IPS-18c (cell line): Measurements from ENCODE around the gene CDHR5.
"Not testable (repeated sequence)": the region's sequence is repeated elsewhere in the genome, so short reads cannot be mapped to it uniquely, and the experiment has no call there.

Experiments
- H3K4me3 ChIP-seq: 2 replicates; pipeline ENCODE4 v1.7.0; 2013; ENCODE audit warnings: low read depth, mild to moderate bottlenecking, low read length, moderate library complexity; ENCODE audit not compliant: insufficient read depth
- H3K9me3 ChIP-seq: one replicate; pipeline ENCODE4 v1.6.1; 2013; ENCODE audit warnings: mild to moderate bottlenecking, low read length, moderate library complexity; ENCODE audit not compliant: control insufficient read depth, insufficient read depth

CDHR5 gene

GRCh38 chr11:581752-582151, 43.0 kb downstream of the CDHR5 start:
- H3K9me3 ChIP-seq, result no peaks in the 10 kb centered on the region

DNA sequence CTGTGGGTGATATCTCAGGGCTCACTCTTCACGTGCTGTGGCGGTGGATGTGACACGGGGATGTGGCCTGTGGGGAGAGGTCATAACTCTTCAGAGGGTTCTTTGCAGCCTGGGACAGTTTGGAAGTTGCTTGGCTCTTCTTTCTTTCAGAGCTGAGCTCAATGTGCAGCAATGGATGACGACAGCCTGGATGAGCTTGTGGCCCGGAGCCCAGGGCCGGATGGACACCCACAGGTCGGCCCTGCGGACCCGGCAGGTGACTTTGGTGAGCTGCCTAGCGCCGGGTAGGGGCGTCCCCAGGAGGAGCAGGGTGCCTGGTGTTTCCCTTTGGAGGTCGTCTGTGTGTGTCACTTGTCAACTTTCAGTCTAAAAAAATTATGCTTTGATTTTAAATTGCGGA, 43.4 kb downstream of the CDHR5 start:
- H3K4me3 ChIP-seq, result no peak overlapping the region
- H3K9me3 ChIP-seq, result no peaks in the 10 kb centered on the region

More at GRCh38 chr11:581752-582151, 43.0 kb downstream of the CDHR5 start:
- H3K4me3 ChIP-seq, result no peak overlapping the region

DNA sequence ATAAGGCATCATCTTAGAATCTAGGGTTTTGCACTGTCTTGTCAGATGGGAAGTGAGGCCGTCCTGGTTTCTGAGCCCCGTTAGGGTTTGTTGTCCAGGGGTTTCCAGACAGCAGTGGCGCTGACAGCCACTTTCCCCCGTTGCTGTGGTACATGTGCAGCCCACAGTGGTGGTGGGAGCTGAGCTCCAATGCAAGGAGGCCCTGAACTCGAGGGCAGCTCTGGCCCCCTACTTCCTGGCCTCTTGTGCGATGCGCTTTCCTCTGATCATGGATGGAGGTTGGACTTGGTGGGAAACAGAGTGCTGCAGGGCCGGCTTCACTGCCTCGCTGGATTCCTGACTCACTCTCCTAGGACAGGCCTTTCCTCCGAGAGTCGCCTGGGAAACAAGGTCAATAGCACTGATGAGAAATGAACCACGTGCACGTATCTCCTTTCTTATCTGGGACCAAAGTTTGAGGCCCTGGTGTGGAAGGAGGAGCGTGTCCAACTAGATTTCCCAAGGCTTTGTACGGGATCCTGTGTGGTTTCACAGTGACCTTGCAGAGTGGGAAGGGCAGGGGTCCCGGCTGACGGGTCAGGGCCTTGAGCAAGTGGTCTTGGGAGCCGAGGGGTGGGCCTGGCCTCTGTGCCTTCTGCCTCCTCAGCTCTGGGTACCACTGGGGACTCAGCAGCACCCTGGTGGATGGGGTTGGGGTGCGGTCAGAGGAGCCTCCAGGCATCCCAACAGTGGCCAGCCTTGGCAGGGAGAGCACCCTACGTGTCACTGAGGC, 44.7 kb downstream of the CDHR5 start:
- Histone ChIP-seq H3K4me3 (no peak overlapping the region), H3K9me3 (no peaks in the 10 kb centered on the region)

- no peak overlapping the region for H3K4me3 ChIP-seq
Observed at GRCh38 chr11:578276-579035, 46.3 kb downstream of the CDHR5 start.

DNA sequence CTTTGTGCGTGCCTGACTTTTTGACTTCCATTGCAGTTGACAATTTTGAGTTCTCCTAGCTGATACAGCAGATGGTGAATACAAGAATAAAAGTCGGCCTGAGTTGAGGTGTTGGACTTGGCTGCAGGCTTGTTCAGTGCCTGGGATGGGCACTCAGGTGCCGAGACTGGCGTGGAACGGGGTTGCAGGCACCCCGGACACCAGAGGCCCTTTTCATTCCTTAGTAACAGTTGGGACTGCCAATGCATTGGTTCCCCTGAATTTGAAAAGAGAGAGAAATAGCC, 47.2 kb downstream of the CDHR5 start:
- Histone ChIP-seq H3K9me3 (no peaks in the 10 kb centered on the region), H3K4me3 (peak overlapping the region; percentile 87)

More at GRCh38 chr11:578276-579035, 46.3 kb downstream of the CDHR5 start:
- H3K9me3 ChIP-seq, result no peaks in the 10 kb centered on the region

- Histone ChIP-seq H3K4me3 (peak overlapping the region; percentile 87), H3K9me3 (no peaks in the 10 kb centered on the region)
Observed at GRCh38 chr11:576811-577610, 47.7 kb downstream of the CDHR5 start.

- H3K4me3 ChIP-seq, result peak within 1 kb of the TSS; percentile 87
- no peaks in the 10 kb centered on the region for H3K9me3 ChIP-seq
Observed at GRCh38 chr11:575996-576768, 48.6 kb downstream of the CDHR5 start, which contains the start of gene PHRF1. TSS of gene PHRF1 (plus strand) at chr11:576470. CDS start at chr11:581513, 5,043 bp downstream.

GRCh38 chr11:575313-575995, 49.3 kb downstream of the CDHR5 start:
- H3K4me3 ChIP-seq, result peak overlapping the region; percentile 76

DNA sequence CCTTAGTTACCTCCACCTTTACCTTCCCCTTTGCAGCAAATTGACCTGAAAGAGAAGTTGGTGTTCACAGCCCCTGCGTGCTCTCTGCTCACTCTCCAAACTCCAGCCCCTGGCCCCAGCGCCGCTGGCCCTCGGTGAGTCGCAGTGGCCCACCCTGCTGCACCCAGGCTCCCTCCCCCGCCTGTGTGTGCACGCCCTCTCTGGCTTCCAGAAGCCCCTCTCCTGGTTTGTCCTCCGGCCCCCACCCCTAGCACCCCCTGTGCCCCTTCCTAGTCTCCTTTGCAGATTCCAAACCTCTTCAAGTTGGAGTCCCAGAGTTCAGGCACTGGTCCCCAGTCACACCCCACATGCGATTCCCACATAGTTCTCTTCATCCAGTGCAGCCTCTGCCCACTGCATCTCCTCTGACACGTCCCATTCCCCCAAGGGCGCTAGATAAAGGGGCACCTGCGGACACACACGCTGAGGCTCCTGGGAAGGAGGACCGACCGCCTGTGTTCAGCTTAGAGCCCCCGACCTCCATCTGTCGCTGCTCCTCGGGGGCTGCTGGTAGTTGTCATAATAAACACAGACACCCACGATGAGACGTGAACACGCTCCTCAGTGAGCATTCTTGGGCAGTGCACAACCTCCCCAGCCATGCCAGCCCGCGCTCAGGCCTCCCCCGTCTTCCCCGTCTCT, 50.0 kb downstream of the CDHR5 start:
- no peaks in the 10 kb centered on the region for H3K9me3 ChIP-seq
- H3K4me3 ChIP-seq, result peak overlapping the region; percentile 76

More at GRCh38 chr11:575313-575995, 49.3 kb downstream of the CDHR5 start:
- H3K9me3 ChIP-seq, result no peaks in the 10 kb centered on the region

DNA sequence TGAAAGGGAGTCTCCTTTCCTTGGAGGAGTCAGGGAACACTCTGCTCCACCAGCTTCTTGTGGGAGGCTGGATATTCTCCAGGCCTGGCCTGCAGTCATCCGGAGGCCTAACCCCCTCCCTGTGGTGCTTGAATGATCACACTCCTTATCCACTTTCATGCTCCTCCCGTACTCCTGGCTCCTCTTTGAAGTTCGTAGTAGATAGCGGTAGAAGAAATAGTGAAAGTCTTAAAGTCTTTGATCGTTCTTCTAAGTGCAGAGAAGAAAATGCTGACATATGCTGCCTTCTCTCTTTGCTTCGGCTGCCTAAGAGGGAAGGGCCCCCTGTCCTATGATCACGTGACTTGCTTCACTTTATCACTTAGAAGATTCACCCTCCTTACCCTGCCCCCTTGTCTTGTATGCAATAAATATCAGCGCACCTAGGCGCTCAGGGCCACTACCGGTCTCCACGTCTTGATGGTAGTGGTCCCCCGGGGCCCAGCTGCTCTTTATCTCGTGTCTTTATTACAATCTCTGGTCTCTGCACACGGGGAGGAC, 50.7 kb downstream of the CDHR5 start:
- H3K4me3 ChIP-seq, result peak overlapping the region; percentile 28; the same call in 1 of the 2 replicates
- not testable (repeated sequence) for H3K9me3 ChIP-seq

- Histone ChIP-seq H3K9me3 (no peaks in the 10 kb centered on the region), H3K4me3 (no peak overlapping the region)
Observed at GRCh38 chr11:573146-573759, 51.5 kb downstream of the CDHR5 start.

GRCh38 chr11:571802-572185, 53.0 kb downstream of the CDHR5 start:
- no peaks in the 10 kb centered on the region for H3K9me3 ChIP-seq
- no peak overlapping the region for H3K4me3 ChIP-seq

- Histone ChIP-seq H3K4me3 (peak overlapping the region; percentile 44), H3K9me3 (no peaks in the 10 kb centered on the region)
Observed at GRCh38 chr11:569158-569885, 55.4 kb downstream of the CDHR5 start.

- Histone ChIP-seq H3K4me3 (peak overlapping the region; percentile 61), H3K9me3 (no peaks in the 10 kb centered on the region)
Observed at GRCh38 chr11:568306-569157, 56.2 kb downstream of the CDHR5 start.
